Stimulated activated CD8-positive, alpha-beta memory T cell treated with anti-CD3 and anti-CD28 coated beads, Interleukin-2, amount 100 ng/mL, for 48 hours (primary cell): Measurements from ENCODE around the gene APBA3.

Experiments used
- DNase-seq, 2 donors: peaks; one replicate each; pipeline ENCODE4 v3.0.0-alpha.2; 2020; ENCODE audit warnings: low read depth in 2 of 2

The APBA3 gene

DNA sequence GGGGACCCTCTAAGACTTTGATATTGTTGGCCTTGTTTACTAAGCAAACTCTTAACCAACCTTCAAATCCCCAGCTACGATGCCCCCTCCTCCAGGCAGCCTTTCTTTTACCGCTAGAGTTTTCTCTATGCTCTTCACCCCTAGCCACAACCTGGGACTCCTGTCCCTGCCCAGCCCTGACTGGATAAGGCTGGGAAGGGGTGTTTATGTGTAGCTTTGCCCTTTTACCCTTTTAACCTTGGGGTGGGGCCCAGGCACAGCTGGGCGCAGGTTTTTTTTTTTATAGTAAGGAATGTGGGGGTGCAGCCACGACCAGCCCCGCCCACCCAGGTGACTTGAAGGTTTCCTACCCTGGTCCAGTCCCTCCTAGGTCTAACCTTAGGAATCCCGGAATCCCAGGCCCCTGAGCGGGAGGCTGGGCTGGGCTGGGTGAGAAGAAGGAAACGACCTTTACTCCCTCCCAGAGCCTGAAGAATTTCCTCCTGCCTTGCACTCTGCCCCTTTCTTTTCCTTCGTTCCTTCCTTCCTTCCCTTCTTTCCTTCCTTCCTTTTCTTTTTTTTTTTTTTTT, 41.1 kb downstream of the APBA3 start:
- DNase-seq = no peak

DNA sequence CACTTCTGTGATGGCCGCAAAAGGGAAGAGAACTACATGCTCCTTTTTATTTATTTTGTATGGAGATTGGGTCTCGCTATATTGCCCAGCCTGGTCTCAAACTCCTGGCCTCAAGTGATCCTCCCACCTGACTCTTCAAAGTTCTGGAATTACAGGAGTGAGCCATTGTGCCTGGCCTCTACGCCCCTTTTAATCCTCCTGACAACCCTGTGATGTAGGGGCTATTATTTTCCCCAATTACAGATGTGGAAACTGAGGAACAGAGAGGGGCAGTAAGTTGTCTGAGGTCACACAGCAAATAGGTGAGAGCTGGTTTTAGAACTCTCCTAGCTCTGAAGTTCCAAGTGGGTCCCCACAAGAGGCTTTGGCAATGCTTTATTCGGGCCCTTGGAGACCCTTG, 41.6 kb downstream of the APBA3 start:
- DNase-seq = no peak

- DNase-seq = no peak
Measured at GRCh38 chr19:3716147-3716668, 45.3 kb downstream of the APBA3 start.

DNA sequence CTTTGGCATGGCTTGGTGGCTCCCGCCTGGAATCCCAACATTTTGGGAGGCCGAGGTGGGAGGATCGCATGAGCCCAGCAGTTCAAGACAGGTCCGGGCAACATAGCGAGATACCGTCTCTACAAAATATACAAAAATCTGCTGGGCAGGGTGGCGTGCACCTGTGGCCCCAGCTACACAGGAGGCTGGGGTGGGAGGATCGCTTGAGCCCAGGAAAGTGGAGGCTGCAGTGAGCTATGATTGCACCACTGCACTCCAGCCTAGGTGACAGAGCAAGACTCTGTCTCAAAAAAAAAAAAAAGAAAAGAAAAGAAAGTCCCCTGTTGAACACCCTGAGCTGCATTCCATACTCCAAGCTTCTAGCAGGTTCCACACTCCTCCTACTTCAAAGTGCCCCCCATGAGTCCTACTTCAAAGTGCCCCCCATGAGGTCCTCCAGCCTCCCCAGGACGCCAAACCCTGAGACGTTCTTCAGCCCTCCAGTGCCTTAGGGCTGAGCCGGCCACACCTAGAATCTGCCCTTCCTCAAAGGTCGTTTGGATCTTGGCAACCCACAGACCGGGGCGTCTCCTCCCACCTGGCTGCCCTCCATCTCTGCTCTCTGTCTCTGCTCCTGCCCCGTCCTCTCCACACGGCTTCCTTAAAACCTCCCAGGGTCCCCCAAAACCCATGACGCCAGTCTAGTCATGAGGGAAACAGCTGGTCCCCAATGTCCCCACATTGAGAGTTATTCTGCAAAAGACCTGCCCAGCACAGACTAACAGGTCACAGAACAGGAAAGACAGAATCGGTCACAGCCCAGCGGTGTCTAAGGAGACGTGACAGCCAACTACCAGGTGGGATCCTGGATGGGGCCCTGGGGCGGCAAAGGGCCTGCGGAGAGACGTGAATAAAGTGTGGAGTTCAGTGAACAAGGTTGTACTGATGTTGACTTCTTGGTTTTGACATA, 48.6 kb downstream of the APBA3 start:
- no peak for DNase-seq

GRCh38 chr19:3710265-3710812, 51.2 kb downstream of the APBA3 start:
- DNase-seq = no peak

- DNase-seq = no peak
Measured at GRCh38 chr19:3708207-3708931, 53.1 kb downstream of the APBA3 start, which contains the start of gene TJP3. Gene TJP3 (plus strand): TSS chr19:3708384. CDS start chr19:3728433, 20,049 bp downstream.

- DNase-seq = no peak
Measured at GRCh38 chr19:3707868-3708206, 53.7 kb downstream of the APBA3 start.

DNA sequence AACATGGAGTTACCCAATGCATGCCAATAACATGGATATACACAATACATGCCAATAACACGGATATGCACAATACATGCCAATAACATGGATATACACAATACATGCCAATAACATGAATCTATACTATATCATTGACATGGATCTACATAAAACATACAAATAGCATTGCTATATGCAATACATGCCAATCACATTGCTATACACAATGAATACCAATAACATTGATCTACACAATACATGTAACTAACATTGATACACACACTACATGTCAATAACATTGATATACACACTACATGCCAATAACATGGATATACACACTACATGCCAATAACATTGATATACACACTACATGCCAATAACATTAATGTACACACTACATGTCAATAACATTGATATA, 60.3 kb downstream of the APBA3 start:
- no peak for DNase-seq
